Central memory CD4-positive, alpha-beta T cell (primary cell): ENCODE data around the gene LTB4R.

Experiments used
- DNase-seq: peaks from one replicate; pipeline ENCODE4 v3.0.0; 2022
- total RNA-seq, 3 experiments: gene quantifications; one replicate each; lab custom pipeline; 2026; lab: John Stamatoyannopoulos, UW

LTB4R gene
- 8.2 to 43.6 (median 20.7) reads per million in 3 experiments for total RNA-seq

DNA sequence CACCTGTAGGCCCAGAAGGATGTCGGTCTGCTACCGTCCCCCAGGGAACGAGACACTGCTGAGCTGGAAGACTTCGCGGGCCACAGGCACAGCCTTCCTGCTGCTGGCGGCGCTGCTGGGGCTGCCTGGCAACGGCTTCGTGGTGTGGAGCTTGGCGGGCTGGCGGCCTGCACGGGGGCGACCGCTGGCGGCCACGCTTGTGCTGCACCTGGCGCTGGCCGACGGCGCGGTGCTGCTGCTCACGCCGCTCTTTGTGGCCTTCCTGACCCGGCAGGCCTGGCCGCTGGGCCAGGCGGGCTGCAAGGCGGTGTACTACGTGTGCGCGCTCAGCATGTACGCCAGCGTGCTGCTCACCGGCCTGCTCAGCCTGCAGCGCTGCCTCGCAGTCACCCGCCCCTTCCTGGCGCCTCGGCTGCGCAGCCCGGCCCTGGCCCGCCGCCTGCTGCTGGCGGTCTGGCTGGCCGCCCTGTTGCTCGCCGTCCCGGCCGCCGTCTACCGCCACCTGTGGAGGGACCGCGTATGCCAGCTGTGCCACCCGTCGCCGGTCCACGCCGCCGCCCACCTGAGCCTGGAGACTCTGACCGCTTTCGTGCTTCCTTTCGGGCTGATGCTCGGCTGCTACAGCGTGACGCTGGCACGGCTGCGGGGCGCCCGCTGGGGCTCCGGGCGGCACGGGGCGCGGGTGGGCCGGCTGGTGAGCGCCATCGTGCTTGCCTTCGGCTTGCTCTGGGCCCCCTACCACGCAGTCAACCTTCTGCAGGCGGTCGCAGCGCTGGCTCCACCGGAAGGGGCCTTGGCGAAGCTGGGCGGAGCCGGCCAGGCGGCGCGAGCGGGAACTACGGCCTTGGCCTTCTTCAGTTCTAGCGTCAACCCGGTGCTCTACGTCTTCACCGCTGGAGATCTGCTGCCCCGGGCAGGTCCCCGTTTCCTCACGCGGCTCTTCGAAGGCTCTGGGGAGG lies at the start of gene LTB4R:
TSS of gene LTB4R (plus strand) at position 857 of the 959 bp plus-strand sequence. CDS start 4,150 bp downstream, outside the sequence.
- peak; percentile 71 for DNase-seq

- no peak for DNase-seq
Observed at GRCh38 chr14:24261969-24262327, 49.4 kb upstream of the LTB4R start.

DNA sequence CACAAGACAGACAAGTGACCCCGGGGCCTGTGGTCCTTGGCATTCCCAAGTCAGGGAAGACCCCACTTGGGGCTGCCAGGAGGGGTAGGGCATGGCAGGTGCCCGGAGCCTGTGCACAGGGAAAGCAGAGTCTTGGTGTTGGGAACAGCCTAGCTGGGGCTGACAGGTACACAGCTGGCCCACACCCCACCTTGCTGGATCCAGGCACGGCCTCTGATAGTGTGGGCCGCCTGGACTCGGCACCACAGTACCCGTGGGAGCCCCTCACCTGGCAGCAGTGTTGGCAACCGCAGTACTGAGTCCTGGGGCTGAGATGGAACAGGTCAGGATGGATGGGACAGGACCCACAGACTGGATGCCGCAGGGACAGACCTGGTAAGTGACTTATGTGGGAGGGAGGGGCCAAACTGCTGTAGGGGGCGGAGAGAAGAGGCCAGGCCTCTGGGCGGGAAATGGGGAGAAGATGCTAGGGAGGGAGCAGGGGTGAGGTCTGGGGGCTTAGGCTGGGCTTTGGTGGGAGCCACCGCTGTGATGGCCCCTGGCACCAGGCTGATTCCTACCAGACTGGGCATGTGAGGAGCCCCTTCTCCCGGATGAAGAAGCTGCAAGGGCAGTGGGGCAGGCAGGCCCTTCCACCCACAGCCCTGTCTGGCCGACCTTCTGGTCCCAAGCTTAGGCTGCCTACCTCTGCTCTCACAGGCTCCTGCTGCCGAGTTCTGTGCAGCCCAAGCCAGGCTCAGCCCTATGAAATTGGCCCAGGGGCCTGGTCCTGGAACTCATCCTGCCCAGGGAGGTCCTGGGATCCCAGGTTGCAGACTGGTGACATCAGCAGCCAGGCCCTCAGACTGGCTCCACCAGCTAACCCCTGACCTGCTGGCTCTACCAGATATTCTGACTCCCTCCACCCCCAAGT lies 48.2 kb upstream of the LTB4R start, which contains the start of gene TGM1:
TSS of gene TGM1 (minus strand) at position 357 of the 913 bp plus-strand sequence. CDS start 825 bp downstream, outside the sequence.
- DNase-seq: no peak

DNA sequence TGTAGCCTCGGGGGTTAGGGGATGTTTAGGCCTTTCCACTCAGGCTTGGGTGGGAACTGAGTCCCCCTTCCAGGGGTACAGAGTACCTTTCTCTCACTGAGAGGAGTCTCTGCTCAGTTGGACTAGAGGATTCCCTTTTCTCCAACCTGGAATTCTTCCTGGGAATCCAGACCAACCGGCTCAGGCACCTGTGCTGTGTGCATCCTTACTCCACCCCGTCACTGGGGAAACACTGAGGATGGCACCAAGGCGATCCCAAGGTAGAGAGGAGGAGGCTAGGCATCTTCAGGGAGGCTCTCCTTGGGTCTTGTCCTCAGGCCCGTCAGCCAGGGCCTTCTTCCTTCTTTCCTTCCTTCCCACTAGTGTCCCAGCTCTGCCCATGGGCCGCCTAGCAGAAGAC lies 47.5 kb upstream of the LTB4R start:
- no peak for DNase-seq

DNA sequence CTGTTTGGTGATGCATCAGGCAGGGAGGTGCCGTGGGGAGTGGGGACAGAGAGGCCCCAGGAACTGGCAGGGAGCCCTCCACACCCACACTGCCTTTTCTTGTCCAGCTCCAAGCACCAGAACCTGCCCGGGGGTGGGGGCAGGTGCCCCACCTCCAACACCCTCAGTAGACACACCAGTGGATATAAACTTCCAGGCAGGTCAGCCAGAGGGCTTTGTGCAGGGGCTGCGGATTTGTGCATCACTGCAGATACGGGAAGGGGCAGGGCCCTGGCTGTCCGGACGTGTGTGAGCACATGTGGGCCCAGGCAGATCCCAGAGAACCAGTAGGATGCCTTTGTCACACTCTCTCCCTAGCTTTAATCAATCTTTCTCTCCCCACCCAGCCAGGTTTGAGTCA lies 47.0 kb upstream of the LTB4R start:
- DNase-seq: no peak

DNA sequence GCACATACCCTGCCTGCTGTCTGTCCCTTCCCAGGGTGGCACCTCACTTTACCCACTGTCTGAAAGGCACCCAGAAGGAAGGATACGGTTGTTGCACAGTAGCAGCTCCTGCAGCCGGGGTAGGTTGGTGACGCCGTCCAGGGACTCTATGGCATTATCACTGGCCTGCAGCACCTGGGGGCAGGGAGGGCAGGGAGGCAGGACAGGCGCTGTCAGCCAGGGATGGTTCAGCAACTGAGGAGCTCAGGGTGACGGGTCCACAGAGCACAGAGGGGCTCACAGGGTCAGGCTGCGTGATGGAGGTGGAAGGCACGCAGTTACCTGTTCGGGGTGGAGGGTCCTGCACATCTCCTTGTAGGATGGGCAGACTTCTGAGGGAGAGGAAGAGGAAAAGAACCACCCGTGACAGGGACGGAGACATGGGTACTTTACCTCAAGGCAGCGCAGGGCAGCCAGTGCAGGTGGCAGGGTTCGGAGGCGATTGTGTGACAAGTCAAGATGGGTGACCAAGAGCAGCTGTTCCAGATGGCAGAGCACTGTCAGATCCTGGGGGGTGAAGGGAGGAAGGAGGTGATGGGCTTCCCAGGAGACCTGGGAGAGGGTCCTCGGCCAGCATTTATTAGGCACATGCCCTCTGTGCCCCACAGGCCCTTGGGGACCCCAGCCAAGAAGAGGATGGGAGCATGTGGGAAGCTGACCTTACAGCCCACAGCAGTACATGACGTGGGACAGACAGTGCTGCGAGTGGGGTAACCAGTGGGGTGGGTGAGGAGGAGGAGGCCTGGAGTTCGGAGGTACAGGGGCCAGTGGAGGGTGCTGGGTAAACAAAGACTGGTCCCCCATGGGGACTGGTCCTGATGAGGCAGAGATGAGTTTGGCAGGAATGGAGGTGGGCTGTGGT lies 44.7 kb upstream of the LTB4R start:
- no peak for DNase-seq

- DNase-seq: no peak
Observed at GRCh38 chr14:24267516-24267915, 43.8 kb upstream of the LTB4R start.

DNA sequence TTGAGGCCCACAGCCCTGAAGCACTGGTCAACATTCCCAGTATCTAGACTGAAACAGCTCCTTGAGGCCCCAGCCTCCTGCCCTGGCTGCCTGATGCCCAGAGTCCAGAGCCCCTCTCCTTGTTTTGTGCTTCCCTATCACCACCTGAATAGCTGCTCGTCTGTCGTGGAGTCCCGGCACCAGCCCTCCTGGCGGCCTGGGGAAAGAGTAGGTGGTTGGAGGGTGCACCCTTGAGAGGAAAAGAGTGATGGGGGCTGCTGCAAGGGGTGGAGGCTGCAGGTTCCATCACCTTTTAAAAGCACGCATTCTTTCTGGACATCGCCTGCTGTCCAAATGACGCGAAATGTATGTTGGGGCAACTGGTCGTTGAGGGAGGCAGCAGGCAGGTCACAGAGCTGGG lies 43.1 kb upstream of the LTB4R start:
- DNase-seq: no peak

GRCh38 chr14:24269368-24269767 lies 41.9 kb upstream of the LTB4R start:
- DNase-seq: no peak

GRCh38 chr14:24269910-24270536 lies 41.3 kb upstream of the LTB4R start:
- DNase-seq: no peak

- no peak for DNase-seq
Observed at GRCh38 chr14:24270537-24271133, 40.7 kb upstream of the LTB4R start.

GRCh38 chr14:24271134-24271833 lies 40.0 kb upstream of the LTB4R start, which contains the start of gene RABGGTA:
RABGGTA (minus strand) TSS chr14:24271597; CDS start chr14:24271115, 482 bp downstream.
- DNase-seq: peak; percentile 96

DNA sequence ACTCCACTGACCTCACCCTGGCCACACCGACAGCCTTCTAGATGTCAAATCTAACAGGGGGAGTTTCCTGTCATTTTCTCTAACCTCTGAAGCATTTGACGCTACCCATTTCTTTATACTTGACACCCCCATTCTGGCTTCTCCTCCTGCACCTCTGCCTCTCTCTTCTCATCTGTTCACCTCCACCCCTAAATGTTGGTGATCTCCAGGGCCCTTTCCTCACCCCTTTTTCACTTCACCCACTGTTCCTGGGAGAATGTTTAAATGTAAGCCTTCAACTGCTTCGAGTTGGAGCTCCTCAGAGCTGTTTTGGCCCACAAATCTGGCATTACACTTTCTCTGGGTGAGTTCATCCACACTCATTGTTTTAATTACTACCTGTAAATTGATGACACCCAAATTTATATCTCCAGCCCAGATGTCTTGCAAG lies 39.5 kb upstream of the LTB4R start:
- DNase-seq: no peak

DNA sequence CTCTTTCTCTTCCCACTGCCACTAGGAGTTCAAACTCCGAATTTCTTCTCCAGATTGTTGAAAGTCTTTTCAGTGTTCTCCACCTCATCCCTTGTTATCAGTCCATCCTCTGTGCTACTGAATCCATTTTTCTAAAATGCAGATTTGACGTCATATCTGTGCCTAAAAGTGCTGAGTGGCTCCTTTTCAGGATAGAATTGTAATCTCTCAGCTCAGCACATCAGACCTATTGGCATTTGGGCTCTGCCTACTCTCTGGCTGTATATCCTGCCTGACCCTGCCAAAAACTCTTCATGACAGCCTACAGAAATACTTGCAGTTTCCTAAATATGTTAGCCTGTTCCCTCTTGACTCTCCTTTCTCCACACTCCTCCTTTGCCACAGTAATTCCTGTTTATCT lies 38.8 kb upstream of the LTB4R start:
- no peak for DNase-seq

DNA sequence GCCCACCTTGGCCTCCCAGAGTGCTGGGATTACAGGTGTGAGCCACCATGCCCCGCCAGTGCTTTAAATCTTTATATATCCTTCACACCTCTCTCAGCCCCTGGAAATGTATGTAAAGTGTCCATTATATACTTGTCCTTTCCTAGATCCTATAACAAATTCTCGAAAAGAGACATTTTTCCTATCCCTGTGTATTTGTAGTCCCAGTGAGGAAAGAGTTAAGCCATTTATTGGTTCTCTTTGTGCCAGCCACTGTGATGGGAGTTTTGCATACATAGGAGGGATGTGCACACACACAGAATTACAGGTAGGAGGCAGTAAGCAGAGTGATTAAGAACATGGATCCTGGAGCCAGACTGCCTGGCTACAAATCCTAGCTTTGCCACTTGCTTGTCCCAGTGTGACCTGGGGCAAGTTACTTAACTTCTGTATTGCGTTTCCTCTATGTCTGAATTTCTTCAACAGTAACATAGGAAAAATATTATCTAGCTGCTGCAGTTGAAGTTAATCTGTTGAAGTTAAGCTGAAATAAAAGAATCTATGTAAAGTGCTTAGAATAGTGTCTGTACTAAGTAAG lies 37.8 kb upstream of the LTB4R start:
- no peak for DNase-seq

DNA sequence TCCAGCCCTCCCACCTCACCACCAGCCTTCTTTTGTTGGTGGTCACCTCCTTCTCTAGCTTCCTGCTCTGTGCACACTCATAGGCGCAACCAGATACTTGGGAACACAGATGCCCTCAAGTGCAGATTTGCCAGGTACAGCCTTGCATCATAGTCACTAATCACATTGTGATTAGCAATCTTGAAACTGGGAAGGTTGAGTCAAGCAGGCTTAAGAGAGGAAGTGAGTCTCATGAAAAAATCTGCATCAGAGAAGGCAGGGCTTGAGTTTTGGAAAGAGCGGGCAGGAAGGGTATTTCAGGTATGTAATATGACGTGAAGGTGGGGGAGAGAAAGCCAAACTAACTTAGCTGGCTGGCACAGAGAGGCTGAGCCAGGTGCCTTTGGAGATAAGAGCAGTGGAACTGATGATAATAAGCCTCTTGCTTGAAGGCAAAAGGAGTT lies 37.2 kb upstream of the LTB4R start:
- DNase-seq: peak; percentile 72

DNA sequence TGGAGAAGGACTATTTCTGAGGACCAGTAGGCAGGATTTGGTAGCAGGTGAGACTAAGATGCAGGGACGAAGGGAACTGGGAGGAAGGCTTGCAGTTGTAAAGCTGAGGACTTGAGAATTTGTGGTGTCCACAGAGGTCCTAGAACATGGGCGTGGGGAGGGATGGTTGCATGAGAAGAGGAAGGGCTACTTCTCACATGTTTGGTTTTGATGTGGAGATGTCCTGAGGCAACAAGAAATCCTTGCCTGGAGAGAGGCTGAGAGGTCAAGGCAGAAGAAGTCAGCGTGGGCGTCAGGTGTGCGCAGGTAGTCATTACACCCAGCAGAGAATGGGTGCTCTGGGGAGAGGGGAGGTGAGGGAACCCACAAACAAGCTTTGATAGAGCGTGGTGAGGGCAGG lies 34.2 kb upstream of the LTB4R start:
- no peak for DNase-seq

DNA sequence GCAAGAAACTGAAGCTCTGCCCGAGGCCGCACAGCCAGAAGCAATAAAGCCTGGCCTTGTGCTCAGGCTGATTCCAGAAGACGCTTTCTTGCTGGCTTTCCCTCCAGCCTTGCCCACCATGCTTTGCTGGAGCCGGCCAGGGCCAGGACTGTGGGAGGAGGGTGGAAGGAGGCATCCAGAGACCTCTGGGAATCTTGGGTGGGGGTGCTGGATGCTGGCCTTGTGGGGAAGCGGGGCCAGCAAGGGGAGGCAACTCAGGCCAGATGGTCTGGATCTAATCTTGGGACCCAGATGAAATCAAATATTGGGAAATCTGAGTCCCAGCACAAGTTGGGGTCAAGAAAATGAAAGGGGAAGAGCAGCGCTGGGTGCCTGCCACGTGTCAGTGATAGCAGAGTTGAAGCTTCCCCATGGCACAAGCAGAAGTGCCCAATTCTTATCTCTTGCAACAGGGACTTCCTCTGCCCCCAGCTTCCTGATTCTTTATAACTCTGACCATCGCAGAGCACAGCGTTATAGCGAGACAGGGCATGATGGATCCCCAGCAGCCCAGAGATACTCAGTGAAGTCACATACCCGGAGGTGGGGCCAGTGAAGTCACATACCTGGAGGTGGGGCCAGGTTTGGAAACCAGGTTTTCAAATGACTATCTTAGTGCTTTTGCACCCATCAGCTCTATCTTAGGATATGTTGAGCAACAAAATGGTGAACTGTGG lies 33.5 kb upstream of the LTB4R start:
- DNase-seq: no peak

- no peak for DNase-seq
Observed at GRCh38 chr14:24278424-24278823, 32.9 kb upstream of the LTB4R start.
